K562 (cell line): Measurements from ENCODE around the gene ORAI1. TPM values are rescaled to one million over a fixed set of nuclear protein-coding genes. Genes with fewer than 3 reads are reported as not detected.

Experiments used
- ARID1B ChIP-seq: fragments of 450-650 bp; IDR thresholded peaks from 2 replicates; pipeline ENCODE4 v1.6.1; 2016; ENCODE audit warnings: antibody characterized with exemption, mild to moderate bottlenecking, inconsistent platforms
- ASH1L ChIP-seq: fragments of 450-650 bp; IDR thresholded peaks from 2 replicates; pipeline ENCODE4 v1.6.1; 2018; ENCODE audit warnings: borderline replicate concordance, mild to moderate bottlenecking, low read depth; ENCODE audit not compliant: partially characterized antibody
- CEBPB ChIP-seq: fragments of 450-650 bp; IDR thresholded peaks from 2 replicates; pipeline ENCODE4 v1.6.1; 2016; ENCODE audit warnings: missing genetic modification characterization, missing compliant biosample characterization
- CREBBP ChIP-seq: IDR thresholded peaks from one replicate; pipeline ENCODE4 v1.6.1; 2012; ENCODE audit warnings: low read depth, mild to moderate bottlenecking, control low read depth, inconsistent platforms, low read length
- CTCFL ChIP-seq: IDR thresholded peaks from 2 replicates; pipeline ENCODE4 v1.6.1; 2011; ENCODE audit warnings: borderline replicate concordance, low read depth, mild to moderate bottlenecking, moderate library complexity, low read length; ENCODE audit not compliant: insufficient read depth, poor library complexity, severe bottlenecking
- IFI16 ChIP-seq: fragments of 250-450 bp; sonication (Bioruptor Pico); IDR thresholded peaks from 2 replicates; pipeline ENCODE4 v2.1.2; 2022; ENCODE audit warnings: mild to moderate bottlenecking, inconsistent platforms
- RFX7 ChIP-seq: fragments of 250-450 bp; sonication (Bioruptor Pico); IDR thresholded peaks from 2 replicates; pipeline ENCODE4 v1.5.1; 2021; ENCODE audit warnings: mild to moderate bottlenecking
- SNRNP70 ChIP-seq: fragments of 200-400 bp; formaldehyde crosslinking; optimal IDR thresholded peaks from 2 replicates; pipeline ENCODE3; 2017; ENCODE audit warnings: low read depth, low read length
- TRIM24 ChIP-seq, 2 experiments: fragments of 450-650 bp; IDR thresholded peaks; 2 replicates each; pipeline ENCODE4 v1.6.1; 2016
- ZNF280B ChIP-seq: fragments of 250-450 bp; sonication (Bioruptor Pico); IDR thresholded peaks from 2 replicates; pipeline ENCODE4 v1.5.1; 2021; ENCODE audit warnings: mild to moderate bottlenecking
- ZNF583 ChIP-seq: fragments of 250-450 bp; sonication (Bioruptor Pico); IDR thresholded peaks from 2 replicates; pipeline ENCODE4 v1.4.0; 2020
- polyA plus RNA-seq, 8 experiments: library from polyadenylated mRNA; depleted of rRNA in 4 of 8; stranded (reverse) in 5 of 8; unstranded in 3 of 8; fragments of >200 nt; fragmentation: Nextera tagmentation in 2 of 8; fragmentation: Illumina TruSeq in 1 of 8; extraction: Ambion mirVana in 2 of 8; extraction: Trizol in 1 of 8; gene quantifications; 2 replicates each; pipeline versions ENCODE4 v1.2.1 to v1.2.3, GENCODE V29; 2011 to 2014; ENCODE audit warnings: inconsistent platforms in 1 of 8, missing spikeins in 1 of 8
- total RNA-seq, 7 experiments: library from RNA; depleted of rRNA in 6 of 7; stranded (reverse); fragments of >200 nt in 6 of 7; fragmentation: Illumina TruSeq in 2 of 7; extraction: Trizol in 2 of 7; gene quantifications; 2 replicates each; pipeline versions ENCODE4 v1.2.1 to v1.2.3, GENCODE V29; 2011 to 2021; ENCODE audit warnings: low replicate concordance in 1 of 7
- TF ChIP-seq, protein P1 (sequence below): fragments of 450-650 bp; IDR thresholded peaks from 2 replicates; pipeline ENCODE4 v1.6.1; 2016; ENCODE audit warnings: mild to moderate bottlenecking, moderate library complexity
- TF ChIP-seq, protein P2 (sequence below): fragments of 250-450 bp; sonication (Bioruptor Pico); IDR thresholded peaks from 2 replicates; pipeline ENCODE4 v1.5.0; 2021

The ORAI1 gene
- total and polyA plus RNA-seq, 9 of the 15 experiments (the other 6 are each of a cell fraction or from before 2014, with no cell fraction given), result 2.6 to 23.8 (median 9.3) TPM

DNA sequence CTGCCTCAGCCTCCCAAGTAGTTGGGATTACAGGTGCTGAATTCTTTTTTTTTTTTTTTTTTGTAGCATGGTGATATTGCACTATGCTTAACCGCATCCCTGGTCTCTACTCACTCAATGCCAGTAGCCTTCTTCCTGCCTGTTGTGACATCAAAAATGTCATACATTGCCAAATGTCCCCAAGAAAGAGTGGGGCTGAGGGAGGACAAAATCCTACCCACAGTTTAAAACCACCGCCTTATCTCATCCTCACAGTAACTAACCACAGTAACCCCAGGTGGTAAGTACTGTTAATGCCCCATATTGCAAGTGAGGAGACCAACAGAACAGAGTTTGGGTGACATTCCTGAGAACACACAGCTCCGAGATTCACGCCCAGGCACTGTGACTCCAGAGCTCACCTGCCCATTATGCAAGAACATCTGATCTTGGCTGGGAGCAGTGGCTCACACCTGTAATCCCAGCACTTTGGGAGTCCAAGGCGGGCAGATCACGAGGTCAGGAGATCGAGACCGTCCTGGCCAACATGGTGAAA, 23.6 kb downstream of the ORAI1 start (continued):
- TF ChIP-seq, protein P1, sequence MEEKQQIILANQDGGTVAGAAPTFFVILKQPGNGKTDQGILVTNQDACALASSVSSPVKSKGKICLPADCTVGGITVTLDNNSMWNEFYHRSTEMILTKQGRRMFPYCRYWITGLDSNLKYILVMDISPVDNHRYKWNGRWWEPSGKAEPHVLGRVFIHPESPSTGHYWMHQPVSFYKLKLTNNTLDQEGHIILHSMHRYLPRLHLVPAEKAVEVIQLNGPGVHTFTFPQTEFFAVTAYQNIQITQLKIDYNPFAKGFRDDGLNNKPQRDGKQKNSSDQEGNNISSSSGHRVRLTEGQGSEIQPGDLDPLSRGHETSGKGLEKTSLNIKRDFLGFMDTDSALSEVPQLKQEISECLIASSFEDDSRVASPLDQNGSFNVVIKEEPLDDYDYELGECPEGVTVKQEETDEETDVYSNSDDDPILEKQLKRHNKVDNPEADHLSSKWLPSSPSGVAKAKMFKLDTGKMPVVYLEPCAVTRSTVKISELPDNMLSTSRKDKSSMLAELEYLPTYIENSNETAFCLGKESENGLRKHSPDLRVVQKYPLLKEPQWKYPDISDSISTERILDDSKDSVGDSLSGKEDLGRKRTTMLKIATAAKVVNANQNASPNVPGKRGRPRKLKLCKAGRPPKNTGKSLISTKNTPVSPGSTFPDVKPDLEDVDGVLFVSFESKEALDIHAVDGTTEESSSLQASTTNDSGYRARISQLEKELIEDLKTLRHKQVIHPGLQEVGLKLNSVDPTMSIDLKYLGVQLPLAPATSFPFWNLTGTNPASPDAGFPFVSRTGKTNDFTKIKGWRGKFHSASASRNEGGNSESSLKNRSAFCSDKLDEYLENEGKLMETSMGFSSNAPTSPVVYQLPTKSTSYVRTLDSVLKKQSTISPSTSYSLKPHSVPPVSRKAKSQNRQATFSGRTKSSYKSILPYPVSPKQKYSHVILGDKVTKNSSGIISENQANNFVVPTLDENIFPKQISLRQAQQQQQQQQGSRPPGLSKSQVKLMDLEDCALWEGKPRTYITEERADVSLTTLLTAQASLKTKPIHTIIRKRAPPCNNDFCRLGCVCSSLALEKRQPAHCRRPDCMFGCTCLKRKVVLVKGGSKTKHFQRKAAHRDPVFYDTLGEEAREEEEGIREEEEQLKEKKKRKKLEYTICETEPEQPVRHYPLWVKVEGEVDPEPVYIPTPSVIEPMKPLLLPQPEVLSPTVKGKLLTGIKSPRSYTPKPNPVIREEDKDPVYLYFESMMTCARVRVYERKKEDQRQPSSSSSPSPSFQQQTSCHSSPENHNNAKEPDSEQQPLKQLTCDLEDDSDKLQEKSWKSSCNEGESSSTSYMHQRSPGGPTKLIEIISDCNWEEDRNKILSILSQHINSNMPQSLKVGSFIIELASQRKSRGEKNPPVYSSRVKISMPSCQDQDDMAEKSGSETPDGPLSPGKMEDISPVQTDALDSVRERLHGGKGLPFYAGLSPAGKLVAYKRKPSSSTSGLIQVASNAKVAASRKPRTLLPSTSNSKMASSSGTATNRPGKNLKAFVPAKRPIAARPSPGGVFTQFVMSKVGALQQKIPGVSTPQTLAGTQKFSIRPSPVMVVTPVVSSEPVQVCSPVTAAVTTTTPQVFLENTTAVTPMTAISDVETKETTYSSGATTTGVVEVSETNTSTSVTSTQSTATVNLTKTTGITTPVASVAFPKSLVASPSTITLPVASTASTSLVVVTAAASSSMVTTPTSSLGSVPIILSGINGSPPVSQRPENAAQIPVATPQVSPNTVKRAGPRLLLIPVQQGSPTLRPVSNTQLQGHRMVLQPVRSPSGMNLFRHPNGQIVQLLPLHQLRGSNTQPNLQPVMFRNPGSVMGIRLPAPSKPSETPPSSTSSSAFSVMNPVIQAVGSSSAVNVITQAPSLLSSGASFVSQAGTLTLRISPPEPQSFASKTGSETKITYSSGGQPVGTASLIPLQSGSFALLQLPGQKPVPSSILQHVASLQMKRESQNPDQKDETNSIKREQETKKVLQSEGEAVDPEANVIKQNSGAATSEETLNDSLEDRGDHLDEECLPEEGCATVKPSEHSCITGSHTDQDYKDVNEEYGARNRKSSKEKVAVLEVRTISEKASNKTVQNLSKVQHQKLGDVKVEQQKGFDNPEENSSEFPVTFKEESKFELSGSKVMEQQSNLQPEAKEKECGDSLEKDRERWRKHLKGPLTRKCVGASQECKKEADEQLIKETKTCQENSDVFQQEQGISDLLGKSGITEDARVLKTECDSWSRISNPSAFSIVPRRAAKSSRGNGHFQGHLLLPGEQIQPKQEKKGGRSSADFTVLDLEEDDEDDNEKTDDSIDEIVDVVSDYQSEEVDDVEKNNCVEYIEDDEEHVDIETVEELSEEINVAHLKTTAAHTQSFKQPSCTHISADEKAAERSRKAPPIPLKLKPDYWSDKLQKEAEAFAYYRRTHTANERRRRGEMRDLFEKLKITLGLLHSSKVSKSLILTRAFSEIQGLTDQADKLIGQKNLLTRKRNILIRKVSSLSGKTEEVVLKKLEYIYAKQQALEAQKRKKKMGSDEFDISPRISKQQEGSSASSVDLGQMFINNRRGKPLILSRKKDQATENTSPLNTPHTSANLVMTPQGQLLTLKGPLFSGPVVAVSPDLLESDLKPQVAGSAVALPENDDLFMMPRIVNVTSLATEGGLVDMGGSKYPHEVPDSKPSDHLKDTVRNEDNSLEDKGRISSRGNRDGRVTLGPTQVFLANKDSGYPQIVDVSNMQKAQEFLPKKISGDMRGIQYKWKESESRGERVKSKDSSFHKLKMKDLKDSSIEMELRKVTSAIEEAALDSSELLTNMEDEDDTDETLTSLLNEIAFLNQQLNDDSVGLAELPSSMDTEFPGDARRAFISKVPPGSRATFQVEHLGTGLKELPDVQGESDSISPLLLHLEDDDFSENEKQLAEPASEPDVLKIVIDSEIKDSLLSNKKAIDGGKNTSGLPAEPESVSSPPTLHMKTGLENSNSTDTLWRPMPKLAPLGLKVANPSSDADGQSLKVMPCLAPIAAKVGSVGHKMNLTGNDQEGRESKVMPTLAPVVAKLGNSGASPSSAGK, result no peak
- TF ChIP-seq CTCFL (no peak), IFI16 (no peak), RFX7 (CRISPR knock-in tag) (no peak), ARID1B (peak; percentile 97), TRIM24 (IDR thresholded peaks at IDR 0.05) (peak; percentile 81 to 88), ZNF583 (CRISPR knock-in tag) (no peak), CREBBP (no peak), CEBPB (tag) (peak; percentile 97), SNRNP70 (no peak), ASH1L (no peak), ZNF280B (no peak)
- TF ChIP-seq, protein P2, sequence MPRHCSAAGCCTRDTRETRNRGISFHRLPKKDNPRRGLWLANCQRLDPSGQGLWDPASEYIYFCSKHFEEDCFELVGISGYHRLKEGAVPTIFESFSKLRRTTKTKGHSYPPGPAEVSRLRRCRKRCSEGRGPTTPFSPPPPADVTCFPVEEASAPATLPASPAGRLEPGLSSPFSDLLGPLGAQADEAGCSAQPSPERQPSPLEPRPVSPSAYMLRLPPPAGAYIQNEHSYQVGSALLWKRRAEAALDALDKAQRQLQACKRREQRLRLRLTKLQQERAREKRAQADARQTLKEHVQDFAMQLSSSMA (CRISPR knock-in tag), result no peak
